HG02973 (cell line): ENCODE results near the gene CARD14.

Experiments used
- ATAC-seq: cut with Tn5 transposase; IDR thresholded peaks from one replicate; pipeline ENCODE4 v1.9.1; 2021; ENCODE audit warnings: moderate library complexity; ENCODE audit not compliant: unreplicated experiment

Gene CARD14

DNA sequence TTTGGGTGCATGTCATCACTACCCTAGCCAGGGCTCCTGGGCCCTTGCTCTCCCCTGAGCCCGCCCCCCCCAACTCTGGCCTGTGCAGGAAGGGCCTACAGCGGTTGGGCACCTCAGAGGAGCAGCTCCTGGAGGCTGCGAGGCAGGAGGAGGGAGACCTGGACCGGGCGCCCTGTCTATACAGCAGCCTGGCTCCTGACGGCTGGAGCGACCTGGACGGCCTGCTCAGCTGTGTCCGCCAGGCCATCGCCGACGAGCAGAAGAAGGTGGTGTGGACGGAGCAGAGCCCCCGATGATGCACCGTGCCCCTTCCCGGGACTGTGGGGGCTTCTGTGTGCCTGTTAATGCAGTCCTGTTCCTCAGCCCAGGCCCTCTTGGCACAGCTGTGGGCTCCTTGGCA is 38.2 kb downstream of the CARD14 start:
- no peak for ATAC-seq

GRCh38 chr17:80209765-80210164 is 39.9 kb downstream of the CARD14 start:
- no peak for ATAC-seq

DNA sequence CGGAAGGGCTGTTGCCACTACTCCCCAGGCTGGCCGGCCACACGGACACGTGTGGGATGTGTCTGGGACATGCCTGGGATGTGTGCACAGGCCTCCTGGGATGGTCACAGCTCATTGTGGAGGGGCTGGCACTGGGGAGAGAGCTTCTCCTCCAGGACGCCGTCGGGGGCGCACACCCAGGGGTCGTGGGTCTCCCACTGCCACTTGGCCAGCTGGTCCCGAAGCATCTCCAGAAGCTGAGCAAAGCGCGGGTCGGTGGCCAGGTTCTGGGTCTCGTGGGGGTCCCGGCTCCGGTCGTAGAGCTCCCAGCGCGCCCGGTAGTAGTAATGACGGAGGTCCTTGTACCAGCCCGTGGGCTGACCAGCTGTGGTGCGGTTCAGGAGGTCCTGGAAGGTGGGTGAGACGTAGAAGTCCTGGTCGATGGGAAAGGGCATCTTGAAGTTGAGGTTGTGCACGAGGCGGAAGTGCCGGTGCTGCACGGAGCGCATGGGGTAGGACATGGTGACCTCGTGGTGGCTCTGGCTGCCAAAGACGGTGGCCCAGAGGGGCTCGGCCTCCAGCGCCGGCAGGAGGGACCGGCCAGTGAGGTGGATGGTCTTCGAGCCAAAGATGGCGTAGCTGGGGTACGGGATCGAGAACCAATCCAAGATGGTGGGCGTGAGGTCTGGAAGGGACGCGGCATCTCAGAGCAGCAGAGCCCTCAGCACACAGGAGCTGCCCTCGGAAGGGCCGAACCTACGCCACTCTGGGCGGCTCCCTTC is 40.7 kb downstream of the CARD14 start:
- no peak for ATAC-seq

- ATAC-seq, result no peak
Measured at GRCh38 chr17:80212109-80212508, 42.3 kb downstream of the CARD14 start.

GRCh38 chr17:80212511-80212910 is 42.7 kb downstream of the CARD14 start:
- ATAC-seq, result no peak

GRCh38 chr17:80212962-80213642 is 43.3 kb downstream of the CARD14 start:
- ATAC-seq, result no peak

DNA sequence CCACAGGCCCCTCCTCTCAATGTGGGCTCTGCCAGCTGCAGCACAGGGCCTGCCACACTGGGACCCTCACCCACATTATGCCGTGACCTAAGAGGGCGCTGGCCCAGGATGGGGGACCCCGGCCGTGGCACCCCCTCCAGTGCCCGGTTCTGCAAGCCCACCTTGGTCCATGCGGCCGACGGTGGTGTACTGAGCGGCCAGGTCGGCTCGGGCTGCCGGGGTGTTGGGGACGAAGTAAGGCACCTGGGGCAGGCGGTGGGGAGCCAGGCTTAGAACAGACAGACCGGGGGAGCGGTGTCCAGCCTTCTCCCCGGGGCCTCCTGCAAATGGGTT is 43.8 kb downstream of the CARD14 start:
- ATAC-seq, result no peak

DNA sequence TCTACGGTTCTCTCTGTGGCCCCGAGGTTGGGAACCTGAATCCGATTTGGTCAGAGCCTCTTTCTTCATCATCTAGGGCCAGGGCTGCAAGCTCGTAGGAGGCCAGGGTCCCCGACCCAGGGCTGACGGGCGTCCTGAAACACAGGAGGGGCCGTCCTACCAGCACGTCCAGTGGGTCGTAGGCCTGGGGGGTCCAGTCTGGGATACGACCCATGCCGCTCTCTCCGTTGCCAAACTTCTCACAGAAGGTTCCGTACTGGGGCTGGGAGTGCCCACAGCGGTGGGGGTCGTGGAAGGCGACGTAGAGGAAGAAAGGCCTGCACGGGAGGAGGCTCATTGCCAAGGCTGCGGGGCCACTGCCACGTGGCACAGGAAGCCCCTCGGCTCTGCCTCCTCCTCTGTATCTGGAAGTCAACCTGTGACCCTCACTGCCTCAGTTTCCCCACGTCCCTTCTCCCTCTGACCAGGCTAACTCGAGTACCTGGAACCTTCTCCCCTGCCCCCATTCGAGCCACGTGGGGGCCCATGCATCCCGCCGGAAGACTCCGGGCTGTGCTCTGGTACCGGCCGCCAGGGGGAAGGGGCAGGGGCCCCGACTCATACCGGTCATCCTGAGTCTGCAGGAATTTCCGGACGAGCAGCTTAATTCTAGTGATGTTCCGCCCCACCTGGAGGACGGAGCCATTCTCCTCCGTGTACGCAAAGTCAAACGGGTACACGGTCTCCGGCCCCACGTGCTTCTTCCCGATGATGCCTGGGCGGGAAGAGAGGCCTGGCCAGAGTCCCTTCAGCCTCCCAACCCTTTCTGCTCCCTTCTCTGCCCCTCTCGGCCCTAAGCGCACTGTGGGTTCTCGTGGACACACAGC is 44.4 kb downstream of the CARD14 start:
- no peak for ATAC-seq

GRCh38 chr17:80214878-80215210 is 45.0 kb downstream of the CARD14 start:
- no peak for ATAC-seq

DNA sequence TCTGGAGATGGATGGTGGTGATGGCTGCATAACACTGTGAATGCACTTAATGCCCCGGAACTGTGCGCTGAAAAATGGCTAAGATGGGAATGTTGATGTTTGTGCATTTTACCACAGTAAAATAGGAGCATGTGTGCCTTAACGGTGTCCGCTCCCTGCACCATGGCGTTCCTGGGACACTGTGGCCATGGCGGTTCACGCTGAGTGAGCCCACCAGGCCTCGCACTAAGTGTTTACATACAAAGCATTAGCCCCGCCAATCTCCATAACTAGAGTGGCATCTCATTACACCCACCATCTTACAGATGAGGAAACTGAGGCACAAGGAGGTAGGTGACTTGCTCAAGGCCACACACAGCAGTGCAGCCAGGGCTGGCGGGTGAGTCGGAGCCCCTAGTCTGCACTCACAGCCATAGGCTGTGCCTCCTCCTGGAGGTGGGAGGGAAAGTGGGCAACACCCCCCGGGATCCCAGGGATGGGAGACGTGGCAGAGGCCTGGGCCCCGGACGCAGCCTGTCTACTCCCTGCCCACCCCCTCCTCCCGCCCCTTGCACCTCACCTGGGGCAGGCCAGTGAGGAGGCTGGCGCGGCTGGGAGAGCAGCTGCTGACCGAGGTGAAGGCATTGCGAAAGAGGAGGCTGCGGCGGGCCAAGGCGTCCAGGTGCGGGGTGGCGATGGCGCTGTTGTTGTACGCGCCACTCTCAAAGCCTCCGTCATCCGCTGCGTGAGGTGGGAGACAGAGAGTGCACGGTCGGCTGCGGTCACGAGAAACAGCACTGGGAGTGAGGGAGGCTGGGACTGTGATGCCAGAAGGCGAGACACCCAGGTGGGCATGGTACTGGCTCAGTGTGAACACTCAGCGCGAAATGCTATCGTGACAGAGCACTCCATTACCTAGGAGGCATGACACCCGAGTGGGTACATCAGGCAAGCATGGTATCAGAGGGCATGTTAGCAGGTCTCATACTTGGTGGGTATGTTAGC is 46.9 kb downstream of the CARD14 start:
- ATAC-seq, result no peak

DNA sequence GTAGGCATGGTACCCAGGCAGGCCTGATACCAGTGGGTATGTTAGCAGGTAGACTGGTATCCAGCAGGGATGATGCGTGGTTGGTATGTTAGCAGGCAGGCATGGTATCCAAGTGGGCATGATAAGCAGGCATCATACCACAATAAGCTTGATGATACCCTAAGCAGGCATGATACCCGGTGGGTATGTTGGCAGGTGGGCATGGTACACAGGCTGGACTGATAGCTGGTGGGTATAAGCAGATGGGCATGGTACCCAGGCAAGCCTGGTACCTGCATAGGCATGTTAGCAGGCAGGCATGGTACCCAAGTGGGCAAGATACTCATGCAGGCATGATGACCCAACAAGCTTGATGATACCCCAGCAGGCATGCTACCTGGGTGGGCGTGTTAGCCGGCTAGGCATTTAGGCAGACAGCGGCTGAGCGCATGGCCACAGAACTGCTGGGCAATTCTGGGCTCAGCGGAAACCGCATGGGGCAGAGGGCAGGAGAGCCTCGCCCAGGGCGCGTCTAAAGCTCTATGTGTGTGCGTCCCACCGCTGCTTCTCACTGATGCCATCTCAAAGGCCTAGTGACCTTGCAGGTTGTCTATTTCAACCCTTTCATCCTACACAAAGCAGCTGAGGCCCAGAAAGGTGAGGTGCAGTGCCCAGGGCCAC is 48.0 kb downstream of the CARD14 start:
- ATAC-seq, result no peak

DNA sequence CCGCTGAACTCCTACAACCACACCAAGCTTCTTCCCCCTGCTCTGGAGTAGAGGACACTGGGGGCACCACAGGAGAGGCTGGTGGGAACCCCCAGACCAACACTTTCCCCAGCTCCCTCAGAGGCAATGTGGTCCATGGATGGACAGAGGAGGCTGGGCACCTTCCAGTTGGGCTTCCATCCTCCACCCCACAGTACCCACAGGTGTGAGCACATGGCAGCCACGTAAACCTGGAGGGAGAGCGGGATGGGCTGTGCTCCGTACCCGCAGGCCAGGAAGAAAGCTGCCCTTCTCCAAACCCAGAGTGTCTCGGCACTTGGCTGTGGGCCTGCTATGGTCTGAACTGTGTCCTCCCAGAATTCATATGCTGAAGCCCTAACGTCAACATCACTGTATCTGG is 48.6 kb downstream of the CARD14 start:
- ATAC-seq, result no peak

- peak; percentile 57 for ATAC-seq
Measured at GRCh38 chr17:80219013-80219762, 49.4 kb downstream of the CARD14 start.

GRCh38 chr17:80219763-80220053 is 49.9 kb downstream of the CARD14 start:
- no peak for ATAC-seq

- no peak for ATAC-seq
Measured at GRCh38 chr17:80220054-80220735, 50.4 kb downstream of the CARD14 start, which contains the start of the genes SGSH and SLC26A11. TSS of gene SGSH (minus strand) at chr17:80220333. CDS start at chr17:80220313, 20 bp downstream. TSS of gene SLC26A11 (plus strand) at chr17:80220427. CDS start at chr17:80221561, 1,134 bp downstream.

DNA sequence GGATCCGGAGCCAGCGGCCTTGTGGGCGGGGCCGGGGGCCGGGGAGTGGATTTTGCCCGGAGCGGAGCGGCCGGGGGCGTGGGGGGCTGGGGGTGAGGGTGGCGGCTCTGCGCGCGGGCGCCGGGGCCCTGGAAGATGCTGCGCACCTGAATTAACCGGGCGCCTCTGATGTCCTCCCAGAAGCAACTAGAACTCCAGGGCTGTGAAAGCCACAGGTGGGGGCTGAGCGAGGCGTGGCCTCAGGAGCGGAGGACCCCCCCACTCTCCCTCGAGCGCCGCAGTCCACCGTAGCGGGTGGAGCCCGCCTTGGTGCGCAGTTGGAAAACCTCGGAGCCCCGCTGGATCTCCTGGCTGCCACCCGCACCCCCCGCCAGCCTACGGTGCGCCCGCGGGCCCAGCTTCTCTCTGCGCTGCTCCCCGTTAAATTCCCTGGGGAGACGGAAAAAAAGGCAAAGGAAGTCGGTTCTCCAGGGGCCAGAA is 50.9 kb downstream of the CARD14 start:
- no peak for ATAC-seq

GRCh38 chr17:80221351-80222105 is 51.7 kb downstream of the CARD14 start:
- no peak for ATAC-seq
